ENCODE data around the gene CYB561A3. TPM values are rescaled to one million over a fixed set of nuclear protein-coding genes. Genes with fewer than 3 reads are reported as not detected.

The CYB561A3 gene
- total RNA-seq, 6 donors from 2014 or later: 30.3 to 113 (median 50.4) TPM

DNA sequence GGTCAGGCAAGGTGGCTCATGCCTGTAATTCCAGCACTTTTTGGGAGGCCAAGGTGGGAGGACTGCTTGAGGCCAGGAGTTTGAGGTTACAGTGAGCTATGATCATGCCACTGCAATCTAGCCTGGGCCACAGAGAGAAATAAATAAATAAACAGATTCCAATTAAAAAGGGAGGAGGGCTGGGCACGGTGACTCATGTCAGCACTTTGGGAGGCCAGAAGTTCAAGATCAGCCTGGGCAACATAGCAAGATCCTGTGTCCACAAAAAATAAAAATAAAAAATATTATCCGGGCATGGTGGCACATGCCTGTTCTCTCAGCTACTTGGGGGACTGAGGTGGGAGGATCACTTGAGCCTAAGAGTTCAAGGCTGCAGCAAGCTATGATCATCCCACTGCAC is 7.5 kb downstream of the CYB561A3 start:
- ATAC-seq (ENCODE audit: low FRiP score in 2 of 2) (no peak), DNase-seq (no peak)
- Histone ChIP-seq H3K27me3 (no peaks in the 10 kb centered on the region), H3K9me3 (no peaks in the 10 kb centered on the region), H3K4me1 (peaks cover 3 to 13% (median 7%) of the 10 kb centered on the region in 4 donors), H3K27ac (no peak overlapping the region), H3K36me3 (peaks cover 3 to 58% (median 46%) of the 10 kb centered on the region in 4 donors), H3K4me3 (no peak overlapping the region)
- TF ChIP-seq EP300 (IDR thresholded peaks at IDR 0.05): no peak
- TF ChIP-seq, protein P1, sequence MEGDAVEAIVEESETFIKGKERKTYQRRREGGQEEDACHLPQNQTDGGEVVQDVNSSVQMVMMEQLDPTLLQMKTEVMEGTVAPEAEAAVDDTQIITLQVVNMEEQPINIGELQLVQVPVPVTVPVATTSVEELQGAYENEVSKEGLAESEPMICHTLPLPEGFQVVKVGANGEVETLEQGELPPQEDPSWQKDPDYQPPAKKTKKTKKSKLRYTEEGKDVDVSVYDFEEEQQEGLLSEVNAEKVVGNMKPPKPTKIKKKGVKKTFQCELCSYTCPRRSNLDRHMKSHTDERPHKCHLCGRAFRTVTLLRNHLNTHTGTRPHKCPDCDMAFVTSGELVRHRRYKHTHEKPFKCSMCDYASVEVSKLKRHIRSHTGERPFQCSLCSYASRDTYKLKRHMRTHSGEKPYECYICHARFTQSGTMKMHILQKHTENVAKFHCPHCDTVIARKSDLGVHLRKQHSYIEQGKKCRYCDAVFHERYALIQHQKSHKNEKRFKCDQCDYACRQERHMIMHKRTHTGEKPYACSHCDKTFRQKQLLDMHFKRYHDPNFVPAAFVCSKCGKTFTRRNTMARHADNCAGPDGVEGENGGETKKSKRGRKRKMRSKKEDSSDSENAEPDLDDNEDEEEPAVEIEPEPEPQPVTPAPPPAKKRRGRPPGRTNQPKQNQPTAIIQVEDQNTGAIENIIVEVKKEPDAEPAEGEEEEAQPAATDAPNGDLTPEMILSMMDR (IDR thresholded peaks at IDR 0.05): no peak
- 95 to 97% methylated on average over 2 of the region's 2 CpGs for whole genome bisulfite sequencing, 2 donors

DNA sequence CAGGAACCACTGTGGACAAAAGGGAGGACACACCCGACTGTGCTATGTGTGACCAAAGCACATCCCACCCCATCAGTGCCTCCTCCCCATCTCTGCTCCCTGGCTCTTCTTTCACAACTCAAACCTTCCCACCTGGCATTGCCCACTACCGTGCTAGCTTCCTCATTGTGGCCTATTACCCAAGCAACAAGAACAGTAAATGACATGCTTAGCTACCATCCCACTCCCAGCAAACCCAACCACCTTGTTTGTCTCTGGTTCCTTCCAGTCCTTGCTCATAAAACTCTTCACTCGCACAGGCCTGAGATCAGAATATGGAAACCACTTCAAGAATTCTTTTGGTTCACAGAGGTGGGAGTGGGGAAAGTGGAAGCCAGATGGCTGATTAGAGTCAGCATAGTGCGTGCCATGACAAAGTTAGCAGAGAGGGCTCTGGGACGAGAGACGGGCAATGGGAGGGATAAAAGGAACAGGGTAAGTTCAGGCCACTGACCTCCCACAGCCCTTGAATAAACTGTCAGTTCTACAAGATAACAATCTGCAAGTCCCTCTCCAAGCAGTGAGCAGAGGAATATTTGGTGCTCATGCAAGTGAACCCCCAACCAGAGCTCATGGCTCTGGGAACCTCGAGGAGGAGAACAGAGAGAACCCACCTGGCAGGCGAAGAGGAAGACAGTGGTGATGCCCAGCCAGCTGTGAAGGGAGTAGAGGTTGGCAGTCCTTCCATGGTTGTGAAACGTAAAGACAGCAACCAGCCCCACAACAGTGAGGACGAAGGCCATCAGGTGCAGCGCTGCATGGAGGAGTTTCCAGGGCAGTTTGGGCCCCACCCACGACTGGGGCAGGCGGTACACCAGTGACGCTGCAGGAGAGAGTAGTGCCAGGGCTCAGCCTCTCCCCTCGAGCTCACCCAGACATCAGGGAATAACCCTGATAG is 8.3 kb downstream of the CYB561A3 start:
- no peaks in the 10 kb centered on the region for H3K27me3 ChIP-seq
- DNase-seq (no peak), ATAC-seq (ENCODE audit: low FRiP score in 2 of 2) (no peak)
- peaks cover 3 to 66% (median 53%) of the 10 kb centered on the region in 4 donors for H3K36me3 ChIP-seq
- no peaks in the 10 kb centered on the region for H3K9me3 ChIP-seq
- WGBS, 2 donors: 83 to 87% methylated on average over 12 to 15 of the region's 15 CpGs
- peaks cover 3 to 13% (median 7%) of the 10 kb centered on the region in 4 donors for H3K4me1 ChIP-seq
- TF ChIP-seq EP300 (IDR thresholded peaks at IDR 0.05) (no peak), POLR2AphosphoS5 (IDR thresholded peaks at IDR 0.05) (no peak), POLR2A (IDR thresholded peaks at IDR 0.05) (no peak)
- TF ChIP-seq, protein P1 (IDR thresholded peaks at IDR 0.05): no peak
- no peak overlapping the region for H3K27ac ChIP-seq
- H3K4me3 ChIP-seq: no peak overlapping the region

DNA sequence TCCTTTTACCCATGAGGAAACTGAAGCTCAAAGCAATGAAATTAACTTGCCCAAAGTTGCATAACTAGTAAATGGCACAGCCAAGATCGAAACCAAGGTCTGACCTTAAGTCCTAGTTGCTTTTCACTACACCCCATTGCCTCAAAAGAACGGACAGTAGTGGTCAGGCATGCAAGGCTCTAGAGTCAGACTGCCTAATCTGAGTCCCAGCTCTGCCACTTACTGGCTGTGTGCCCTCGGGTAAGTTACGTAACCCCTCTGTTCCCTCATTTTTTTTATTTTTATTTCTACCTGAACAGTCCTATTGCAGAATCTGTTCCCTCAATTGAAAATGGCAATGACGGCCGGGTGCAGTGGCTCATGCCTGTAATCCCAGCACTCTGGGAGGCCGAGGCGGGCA is 9.6 kb downstream of the CYB561A3 start:
- Histone ChIP-seq H3K27me3 (no peaks in the 10 kb centered on the region), H3K4me3 (no peak overlapping the region), H3K36me3 (peaks cover 3 to 73% (median 59%) of the 10 kb centered on the region in 4 donors), H3K4me1 (peaks cover 0 to 2% (median 0%) of the 10 kb centered on the region in 4 donors), H3K27ac (no peak overlapping the region), H3K9me3 (no peaks in the 10 kb centered on the region)
- TF ChIP-seq EP300 (IDR thresholded peaks at IDR 0.05) (no peak), POLR2AphosphoS5 (IDR thresholded peaks at IDR 0.05) (no peak), POLR2A (IDR thresholded peaks at IDR 0.05) (no peak)
- TF ChIP-seq, protein P1 (IDR thresholded peaks at IDR 0.05): no peak
- ATAC-seq (ENCODE audit: low FRiP score in 2 of 2) (no peak), DNase-seq (no peak)
- 81 to 82% methylated on average over 8 of the region's 8 CpGs for WGBS, 2 donors

DNA sequence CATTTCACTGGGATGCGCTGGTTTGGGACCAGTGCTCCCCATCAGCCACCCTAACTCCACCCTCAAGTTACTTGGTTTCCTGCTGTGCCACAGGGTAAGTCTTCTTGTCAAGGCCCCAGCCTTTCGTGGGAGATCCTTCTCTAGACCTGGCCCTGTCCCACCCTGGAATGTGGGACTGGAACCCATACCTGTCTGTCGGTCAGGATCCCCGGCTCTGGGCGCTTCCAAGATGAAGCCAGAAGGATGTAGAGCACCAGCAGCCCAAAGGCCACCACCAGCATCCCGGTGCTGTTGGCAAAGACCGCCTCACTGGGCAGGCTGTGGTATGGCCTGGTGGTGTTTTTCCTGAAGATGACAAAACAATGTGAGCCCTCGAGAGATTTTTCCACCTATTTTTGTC is 10.9 kb downstream of the CYB561A3 start:
- Histone ChIP-seq H3K9me3 (no peaks in the 10 kb centered on the region), H3K4me1 (no peaks in the 10 kb centered on the region), H3K27me3 (no peaks in the 10 kb centered on the region), H3K4me3 (no peak overlapping the region), H3K27ac (no peak overlapping the region), H3K36me3 (peaks cover 3 to 79% (median 63%) of the 10 kb centered on the region in 4 donors)
- 92 to 95% methylated on average over 8 of the region's 8 CpGs for WGBS, 2 donors
- DNase-seq (no peak), ATAC-seq (ENCODE audit: low FRiP score in 2 of 2) (no peak)
- TF ChIP-seq POLR2AphosphoS5 (IDR thresholded peaks at IDR 0.05) (no peak), POLR2A (IDR thresholded peaks at IDR 0.05) (no peak), EP300 (IDR thresholded peaks at IDR 0.05) (no peak)
- TF ChIP-seq, protein P1 (IDR thresholded peaks at IDR 0.05): no peak

All from upper lobe of left lung (tissue), 6 donors.